Kidney epithelial cell (primary cell): Measurements from ENCODE around the gene MAD1L1. TPM values are rescaled to one million over a fixed set of nuclear protein-coding genes. Genes with fewer than 3 reads are reported as not detected.

Source experiments
- DNase-seq: peaks from one replicate; pipeline ENCODE4 v3.0.0-alpha.2; 2010; ENCODE audit warnings: low read depth
- H3K27me3 ChIP-seq: 2 replicates; pipeline ENCODE4 v1.6.0; 2011; ENCODE audit warnings: low read length; ENCODE audit not compliant: control insufficient read depth, insufficient read depth
- H3K36me3 ChIP-seq: 2 replicates; pipeline ENCODE4 v1.5.1; 2011; ENCODE audit warnings: low read length; ENCODE audit not compliant: control insufficient read depth, insufficient read depth
- H3K4me3 ChIP-seq: 2 replicates; pipeline ENCODE4 v1.5.1; 2011; ENCODE audit warnings: low read depth, mild to moderate bottlenecking, control low read depth, low read length
- CTCF ChIP-seq: IDR thresholded peaks from 2 replicates; pipeline ENCODE4 v1.5.1; 2011; ENCODE audit warnings: mild to moderate bottlenecking, moderate library complexity, low read length, control low read depth, inconsistent platforms; ENCODE audit not compliant: insufficient read depth, poor library complexity, severe bottlenecking
- total RNA-seq: library from RNA; depleted of rRNA; stranded (reverse); fragments of >200 nt; gene quantifications from 2 replicates; pipeline ENCODE4 v1.2.3, GENCODE V29; 2015

The MAD1L1 gene
- total RNA-seq, 1 donor from 2014 or later: 61.2 TPM

- TF ChIP-seq CTCF: no peak
- H3K27me3 ChIP-seq: no peaks in the 10 kb centered on the region
- no peak overlapping the region for H3K4me3 ChIP-seq
- peaks cover 2% of the 10 kb centered on the region for H3K36me3 ChIP-seq
- DNase-seq: no peak
These were observed 153.8 kb downstream of the MAD1L1 start for GRCh38 chr7:2078899-2079298.

- TF ChIP-seq CTCF: no peak
- H3K4me3 ChIP-seq: no peak overlapping the region
- peaks cover 2% of the 10 kb centered on the region for H3K36me3 ChIP-seq
- no peaks in the 10 kb centered on the region for H3K27me3 ChIP-seq
- no peak for DNase-seq
These were observed 156.1 kb downstream of the MAD1L1 start for GRCh38 chr7:2076649-2077064.

GRCh38 chr7:2075811-2076210, 156.9 kb downstream of the MAD1L1 start:
- H3K36me3 ChIP-seq: peaks cover 2% of the 10 kb centered on the region
- TF ChIP-seq CTCF: no peak
- H3K27me3 ChIP-seq: no peaks in the 10 kb centered on the region
- no peak overlapping the region for H3K4me3 ChIP-seq
- no peak for DNase-seq

GRCh38 chr7:2074691-2075090, 158.1 kb downstream of the MAD1L1 start:
- Histone ChIP-seq H3K4me3 (no peak overlapping the region), H3K27me3 (no peaks in the 10 kb centered on the region), H3K36me3 (peaks cover 2% of the 10 kb centered on the region)
- no peak for DNase-seq
- TF ChIP-seq CTCF: no peak

- H3K27me3 ChIP-seq: no peaks in the 10 kb centered on the region
- DNase-seq: no peak
- TF ChIP-seq CTCF: no peak
- H3K4me3 ChIP-seq: no peak overlapping the region
- peaks cover 2% of the 10 kb centered on the region for H3K36me3 ChIP-seq
These were observed 159.9 kb downstream of the MAD1L1 start for GRCh38 chr7:2072798-2073197.

GRCh38 chr7:2072042-2072441, 160.7 kb downstream of the MAD1L1 start:
- H3K27me3 ChIP-seq: no peaks in the 10 kb centered on the region
- DNase-seq: no peak

More at GRCh38 chr7:2072042-2072441, 160.7 kb downstream of the MAD1L1 start:
- peaks cover 3% of the 10 kb centered on the region for H3K36me3 ChIP-seq
- no peak overlapping the region for H3K4me3 ChIP-seq
- TF ChIP-seq CTCF: no peak
